ENCODE measurements around the gene DCAF17.
A peak's percentile ranks its signal among the peaks of the same experiment; 100 is the strongest.

DCAF17 gene

GRCh38 chr2:171400395-171400794 is 33.6 kb upstream of the DCAF17 start:
- Histone ChIP-seq H3K27ac (ENCODE audit: extremely low read depth, low read depth, low read length) (no peak overlapping the region), H3K4me3 (ENCODE audit: low read depth, low read length) (no peak overlapping the region), H3K36me3 (ENCODE audit: control insufficient read depth in 2 of 2, insufficient read depth in 1 of 2, low read length in 2 of 2) (no peaks in the 10 kb centered on the region; a peak in 1 of 3 replicates), H3K4me1 (ENCODE audit: control insufficient read depth, insufficient read depth, low read length) (no peaks in the 10 kb centered on the region), H3K9me3 (ENCODE audit: control insufficient read depth, insufficient read depth, low read depth, low read length) (no peaks in the 10 kb centered on the region)
- ChIA-PET POLR2A (no interaction called here), CTCF (interaction anchor here (0.6 kb wide), 1 partner anchor 320 kb away, joined by 4 read pairs; no protein-coding TSS in a partner anchor)
- no peak for TF ChIP-seq BCL6B (tag by site-specific recombination; IDR thresholded peaks at IDR 0.05)
- no peak for TF ChIP-seq KLF16 (tag by site-specific recombination; IDR thresholded peaks at IDR 0.05)
- TF ChIP-seq TRIM28 (IDR thresholded peaks at IDR 0.05; ENCODE audit: borderline replicate concordance, low read length), result no peak
- TF ChIP-seq ZNF394 (tag by site-specific recombination; IDR thresholded peaks at IDR 0.05; ENCODE audit: borderline replicate concordance), result no peak
- no peak for TF ChIP-seq ZNF433 (tag by site-specific recombination; IDR thresholded peaks at IDR 0.05; ENCODE audit: low read depth)
- TF ChIP-seq ZNF777 (tag by site-specific recombination; IDR thresholded peaks at IDR 0.05; ENCODE audit: borderline replicate concordance), result no peak
- TF ChIP-seq ZSCAN18 (tag by site-specific recombination; IDR thresholded peaks at IDR 0.05), result no peak
- TF ChIP-seq ZNF473 (tag by site-specific recombination; IDR thresholded peaks at IDR 0.05), result no peak
- no peak for TF ChIP-seq ZNF112 (tag by site-specific recombination; IDR thresholded peaks at IDR 0.05)
- no peak for TF ChIP-seq YY1 (tag by site-specific recombination; IDR thresholded peaks at IDR 0.05)
- TF ChIP-seq TSHZ1 (tag by site-specific recombination; IDR thresholded peaks at IDR 0.05; ENCODE audit: borderline replicate concordance), result no peak
- no peak for TF ChIP-seq ZFP37 (tag by site-specific recombination; IDR thresholded peaks at IDR 0.05)
- TF ChIP-seq ZNF133 (tag by site-specific recombination; IDR thresholded peaks at IDR 0.05), result no peak
- TF ChIP-seq ZNF140 (tag by site-specific recombination; IDR thresholded peaks at IDR 0.05), result no peak
- TF ChIP-seq ZNF423 (tag by site-specific recombination; IDR thresholded peaks at IDR 0.05), result no peak
- TF ChIP-seq ZNF558 (tag by site-specific recombination; IDR thresholded peaks at IDR 0.05), result no peak

GRCh38 chr2:171401947-171402346 is 32.1 kb upstream of the DCAF17 start:
- Histone ChIP-seq H3K9me3 (ENCODE audit: control insufficient read depth, insufficient read depth, low read depth, low read length) (no peaks in the 10 kb centered on the region), H3K4me3 (ENCODE audit: low read depth, low read length) (no peak overlapping the region), H3K36me3 (ENCODE audit: control insufficient read depth in 2 of 2, insufficient read depth in 1 of 2, low read length in 2 of 2) (no peaks in the 10 kb centered on the region; a peak in 1 of 3 replicates), H3K27ac (ENCODE audit: extremely low read depth, low read depth, low read length) (no peak overlapping the region), H3K4me1 (ENCODE audit: control insufficient read depth, insufficient read depth, low read length) (no peaks in the 10 kb centered on the region)
- ChIA-PET POLR2A (no interaction called here), CTCF (no interaction called here)
- no peak for TF ChIP-seq BCL11A (tag by site-specific recombination; IDR thresholded peaks at IDR 0.05; ENCODE audit: low read depth)
- no peak for TF ChIP-seq ZFP69B (tag by site-specific recombination; IDR thresholded peaks at IDR 0.05)
- peak; percentile 36 for TF ChIP-seq SETDB1 (IDR thresholded peaks at IDR 0.05; ENCODE audit: insufficient read length, low read length)

Data from HEK293 (cell line).